Measurements from ENCODE around the gene ZDHHC1.

DNA sequence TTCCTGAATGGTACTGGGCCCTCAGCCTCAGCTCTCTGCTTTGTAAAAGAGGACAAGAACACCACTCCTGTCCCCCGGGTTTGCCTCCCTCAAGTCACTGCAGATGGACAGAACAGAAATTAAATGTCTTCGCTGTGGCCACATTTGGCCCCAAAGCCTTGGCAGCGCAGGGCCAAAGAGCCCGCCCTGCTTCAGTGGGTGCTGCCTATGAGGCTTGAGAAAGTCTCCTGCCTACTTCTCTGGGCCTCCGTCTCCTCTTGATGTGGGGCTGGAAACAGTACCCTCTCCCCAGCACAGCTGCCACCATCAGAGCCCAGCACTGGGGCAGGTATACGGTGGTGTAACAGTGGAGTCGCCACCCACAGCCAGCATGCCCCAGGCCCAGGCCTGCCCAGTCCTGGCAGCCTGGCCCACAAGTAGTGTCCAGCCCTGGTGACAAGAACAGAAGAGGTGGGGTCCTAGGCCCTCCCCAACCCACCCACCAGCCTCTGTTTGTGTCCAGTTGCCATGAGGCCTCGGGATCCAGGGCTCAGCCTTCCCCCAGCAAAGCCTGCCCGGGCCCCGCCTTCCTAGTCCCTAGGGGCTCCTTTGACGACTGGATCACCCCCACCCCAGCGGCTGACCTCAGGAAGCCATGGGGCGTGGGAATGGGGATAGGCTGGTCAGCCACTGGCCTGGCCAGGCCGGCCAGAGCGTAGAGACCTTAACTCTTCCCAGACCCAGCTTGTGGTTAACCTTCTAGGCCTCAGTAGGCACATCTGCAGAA is 19.1 kb downstream of the ZDHHC1 start:
- TF ChIP-seq, protein P1, sequence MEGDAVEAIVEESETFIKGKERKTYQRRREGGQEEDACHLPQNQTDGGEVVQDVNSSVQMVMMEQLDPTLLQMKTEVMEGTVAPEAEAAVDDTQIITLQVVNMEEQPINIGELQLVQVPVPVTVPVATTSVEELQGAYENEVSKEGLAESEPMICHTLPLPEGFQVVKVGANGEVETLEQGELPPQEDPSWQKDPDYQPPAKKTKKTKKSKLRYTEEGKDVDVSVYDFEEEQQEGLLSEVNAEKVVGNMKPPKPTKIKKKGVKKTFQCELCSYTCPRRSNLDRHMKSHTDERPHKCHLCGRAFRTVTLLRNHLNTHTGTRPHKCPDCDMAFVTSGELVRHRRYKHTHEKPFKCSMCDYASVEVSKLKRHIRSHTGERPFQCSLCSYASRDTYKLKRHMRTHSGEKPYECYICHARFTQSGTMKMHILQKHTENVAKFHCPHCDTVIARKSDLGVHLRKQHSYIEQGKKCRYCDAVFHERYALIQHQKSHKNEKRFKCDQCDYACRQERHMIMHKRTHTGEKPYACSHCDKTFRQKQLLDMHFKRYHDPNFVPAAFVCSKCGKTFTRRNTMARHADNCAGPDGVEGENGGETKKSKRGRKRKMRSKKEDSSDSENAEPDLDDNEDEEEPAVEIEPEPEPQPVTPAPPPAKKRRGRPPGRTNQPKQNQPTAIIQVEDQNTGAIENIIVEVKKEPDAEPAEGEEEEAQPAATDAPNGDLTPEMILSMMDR (IDR thresholded peaks at IDR 0.05): no peak
- TF ChIP-seq POLR2A (IDR thresholded peaks at IDR 0.05): no peak
